Measurements from ENCODE around the gene SHB. TPM values are rescaled to one million over a fixed set of nuclear protein-coding genes. Genes with fewer than 3 reads are reported as not detected.
A peak's percentile ranks its signal among the peaks of the same experiment; 100 is the strongest.
"Not testable (repeated sequence)": the region's sequence is repeated elsewhere in the genome, so short reads cannot be mapped to it uniquely, and the experiment has no call there.

The SHB gene
- total RNA-seq, 2 donors from 2014 or later = 41.7 to 57.9 TPM

- Histone ChIP-seq H3K4me1 (ENCODE audit: control insufficient read depth in 1 of 2, low read depth in 2 of 2) (peaks cover 22 to 42% of the 10 kb centered on the region in 2 donors), H3K4me3 (no peak overlapping the region), H3K27ac (no peak overlapping the region), H3K9me3 (no peaks in the 10 kb centered on the region), H3K27me3 (replicated peaks; ENCODE audit: insufficient read depth) (no peaks in the 10 kb centered on the region), H3K36me3 (no peaks in the 10 kb centered on the region)
- ATAC-seq (ENCODE audit: insufficient number of reproducible peaks, low FRiP score, low read depth) (no peak), DNase-seq (ENCODE audit: low spot score) (no peak)
- TF ChIP-seq CTCF (IDR thresholded peaks at IDR 0.05) = no peak
Measured at GRCh38 chr9:38051780-38052546, 17.1 kb downstream of the SHB start.

GRCh38 chr9:38048316-38048969, 20.6 kb downstream of the SHB start:
- Histone ChIP-seq H3K4me3 (peak overlapping the region; percentile 54), H3K4me1 (ENCODE audit: control insufficient read depth in 1 of 2, low read depth in 2 of 2) (peaks cover 31 to 51% of the 10 kb centered on the region in 2 donors), H3K36me3 (no peaks in the 10 kb centered on the region), H3K27me3 (replicated peaks; ENCODE audit: insufficient read depth) (no peaks in the 10 kb centered on the region), H3K27ac (peak overlapping the region; percentile 84 to 87), H3K9me3 (no peaks in the 10 kb centered on the region)
- no peak for TF ChIP-seq CTCF (IDR thresholded peaks at IDR 0.05)
- ATAC-seq (ENCODE audit: insufficient number of reproducible peaks, low FRiP score, low read depth) (peak; percentile 45), DNase-seq (ENCODE audit: low spot score) (no peak)

DNA sequence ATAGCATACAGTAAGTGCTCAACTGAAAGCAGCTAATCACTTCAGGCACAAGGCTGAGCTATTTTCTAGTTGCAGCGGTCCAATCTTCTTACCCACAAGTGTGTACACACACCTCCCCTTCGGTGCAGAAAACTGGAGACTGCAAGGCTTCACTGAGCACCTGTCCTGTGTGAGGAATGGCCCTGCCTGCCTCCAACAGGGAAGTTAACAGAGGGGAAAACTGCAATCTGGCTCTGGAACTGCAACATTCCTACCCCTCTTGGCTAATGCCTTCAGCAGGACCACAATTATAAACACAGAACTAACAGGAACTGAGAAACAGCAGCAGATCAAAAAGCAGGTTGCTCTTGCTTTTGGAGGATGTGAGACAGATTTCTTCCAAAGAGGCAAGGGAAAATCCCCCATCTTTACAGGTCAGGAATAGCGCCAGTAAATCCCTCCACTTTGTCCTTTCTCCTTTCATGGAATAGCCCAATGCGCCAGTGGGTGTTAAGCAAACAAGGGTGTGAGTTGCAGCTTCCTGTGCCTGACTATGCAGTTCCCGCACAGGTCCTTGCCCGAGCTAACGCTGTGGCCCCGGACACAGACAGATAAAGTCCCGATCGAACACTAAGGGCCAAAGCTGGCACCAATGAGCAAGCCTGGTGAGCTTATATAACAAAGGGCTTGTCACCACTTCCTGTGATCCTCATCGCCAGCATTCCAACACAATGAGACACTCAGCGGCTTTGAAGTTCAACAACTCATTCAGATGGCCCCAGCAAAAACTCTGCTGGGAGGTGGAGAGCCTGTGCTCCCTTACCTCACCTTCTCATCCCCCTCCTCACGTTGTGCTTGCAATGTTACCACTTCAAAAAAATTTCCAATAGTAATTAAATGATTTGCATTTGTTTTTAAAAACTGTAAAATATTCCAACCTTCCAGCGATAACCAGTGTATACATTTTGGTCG, 21.5 kb downstream of the SHB start:
- H3K27me3 ChIP-seq (replicated peaks; ENCODE audit: insufficient read depth) = no peaks in the 10 kb centered on the region
- ATAC-seq (ENCODE audit: insufficient number of reproducible peaks, low FRiP score, low read depth) = peak; percentile 69
- TF ChIP-seq CTCF (IDR thresholded peaks at IDR 0.05) = no peak
- H3K27ac ChIP-seq = peak overlapping the region; percentile 84 to 87
- H3K9me3 ChIP-seq = no peaks in the 10 kb centered on the region
- peak; percentile 50 for DNase-seq (ENCODE audit: low spot score)
- peak overlapping the region; percentile 54 for H3K4me3 ChIP-seq
- peaks cover 36 to 60% of the 10 kb centered on the region in 2 donors for H3K4me1 ChIP-seq (ENCODE audit: control insufficient read depth in 1 of 2, low read depth in 2 of 2)
- H3K36me3 ChIP-seq = no peaks in the 10 kb centered on the region

GRCh38 chr9:38046661-38047300, 22.2 kb downstream of the SHB start:
- H3K27ac ChIP-seq = peak overlapping the region; percentile 84 to 87
- H3K9me3 ChIP-seq = no peaks in the 10 kb centered on the region
- no peaks in the 10 kb centered on the region for H3K27me3 ChIP-seq (replicated peaks; ENCODE audit: insufficient read depth)
- peaks cover 43 to 68% of the 10 kb centered on the region in 2 donors for H3K4me1 ChIP-seq (ENCODE audit: control insufficient read depth in 1 of 2, low read depth in 2 of 2)
- DNase-seq (ENCODE audit: low spot score) (no peak), ATAC-seq (ENCODE audit: insufficient number of reproducible peaks, low FRiP score, low read depth) (no peak)
- peak overlapping the region; percentile 54 for H3K4me3 ChIP-seq
- TF ChIP-seq CTCF (IDR thresholded peaks at IDR 0.05) = no peak
- H3K36me3 ChIP-seq = no peaks in the 10 kb centered on the region

DNA sequence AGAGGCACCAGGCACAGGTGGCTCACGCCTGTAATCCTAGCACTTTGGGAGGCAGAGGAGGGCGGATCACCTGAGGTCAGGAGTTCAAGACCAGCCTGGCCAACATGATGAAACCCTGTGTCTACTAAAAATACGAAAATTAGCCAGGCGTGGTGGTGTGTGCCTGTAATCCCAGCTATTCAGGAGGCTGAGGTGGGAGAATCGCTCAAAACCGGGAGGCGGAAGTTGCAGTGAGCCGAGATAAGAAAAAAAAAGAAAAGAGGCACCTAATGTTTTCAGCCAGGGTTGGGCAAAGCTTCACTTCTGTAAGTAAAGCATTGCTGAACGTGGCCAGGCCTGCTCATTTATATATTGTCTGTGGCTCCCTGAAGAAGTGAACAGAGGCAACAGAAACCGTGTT, 23.1 kb downstream of the SHB start:
- not testable (repeated sequence) for ATAC-seq (ENCODE audit: insufficient number of reproducible peaks, low FRiP score, low read depth); H3K4me3 ChIP-seq; H3K9me3 ChIP-seq; H3K36me3 ChIP-seq; H3K27me3 ChIP-seq (replicated peaks; ENCODE audit: insufficient read depth); DNase-seq (ENCODE audit: low spot score)
- Histone ChIP-seq H3K27ac (peak overlapping the region in 1 of 2 donors; percentile 84), H3K4me1 (ENCODE audit: control insufficient read depth in 1 of 2, low read depth in 2 of 2) (peaks cover 44 to 76% of the 10 kb centered on the region in 2 donors)

All from thoracic aorta (tissue), 2 donors.